Fibroblast of the aortic adventitia (primary cell): Measurements from ENCODE around the gene CYB5A. TPM values are rescaled to one million over a fixed set of nuclear protein-coding genes. Genes with fewer than 3 reads are reported as not detected.

Experiments
- DNase-seq: peaks from one replicate; pipeline ENCODE4 v3.0.0-alpha.2; 2010; ENCODE audit warnings: low read depth
- H3K4me3 ChIP-seq: 2 replicates; pipeline ENCODE4 v1.5.1; 2011; ENCODE audit warnings: low read depth, mild to moderate bottlenecking, control low read depth, low read length, moderate library complexity
- CTCF ChIP-seq: IDR thresholded peaks from 2 replicates; pipeline ENCODE4 v1.5.1; 2011; ENCODE audit warnings: mild to moderate bottlenecking, low read length, control low read depth, inconsistent platforms; ENCODE audit not compliant: insufficient read depth
- small RNA-seq: library from RNA; depleted of rRNA; stranded (forward); fragments of <200 nt; gene quantifications from one replicate; pipeline ENCODE3, GENCODE V24; 2012
- total RNA-seq: library from RNA; depleted of rRNA; stranded (reverse); fragments of >200 nt; gene quantifications from 2 replicates; pipeline ENCODE4 v1.2.3, GENCODE V29; 2012; ENCODE audit warnings: low replicate concordance

CYB5A gene
- total RNA-seq, 1 donor, result 38.8 TPM

- no peak overlapping the region for H3K4me3 ChIP-seq
- no peak for TF ChIP-seq CTCF
These were observed 87.1 kb downstream of the CYB5A start for GRCh38 chr18:74204526-74205152.

GRCh38 chr18:74203811-74204210 is 88.0 kb downstream of the CYB5A start:
- no peak for TF ChIP-seq CTCF

More at GRCh38 chr18:74204526-74205152, 87.1 kb downstream of the CYB5A start:
- DNase-seq, result no peak

More at GRCh38 chr18:74203811-74204210, 88.0 kb downstream of the CYB5A start:
- H3K4me3 ChIP-seq, result no peak overlapping the region
- no peak for DNase-seq

Small RNAs within 50 kb of the gene (small RNA-seq; reads per million reads assigned to genes)
- not detected for gene RN7SL551P

Other genes starting within 250 kb of the CYB5A start
- 0.27 and 0.49 TPM in 2 replicates for gene FBXO15, start 144.1 kb downstream of the CYB5A start, total RNA-seq
- 6.5 and 34.5 TPM in 2 replicates for gene TIMM21, start 143.4 kb downstream of the CYB5A start, total RNA-seq
- not detected in 2 replicates for gene C18orf63, start 23.9 kb upstream of the CYB5A start, total RNA-seq
- gene DIPK1C, start 165.3 kb upstream of the CYB5A start, total RNA-seq, result not detected in 2 replicates
- gene CNDP2, start 204.4 kb upstream of the CYB5A start, total RNA-seq, result 38.0 and 75.6 TPM in 2 replicates
- gene CNDP1, start 242.5 kb upstream of the CYB5A start, total RNA-seq, result not detected in 2 replicates